AG04450 (cell line): ENCODE data around the gene KIAA1614. TPM values are rescaled to one million over a fixed set of nuclear protein-coding genes. Genes with fewer than 3 reads are reported as not detected.

Experiments used
- CTCF ChIA-PET: fragments of 300-600, 350-600 bp; formaldehyde crosslinking; extraction: SDS; loops from one replicate; lab custom pipeline; 2022; ENCODE audit warnings: antibody characterized with exemption, inconsistent platforms; lab: Charles Lee
- POLR2A ChIA-PET: fragments of 350-600 bp; formaldehyde crosslinking; extraction: SDS; loops from one replicate; lab custom pipeline; 2021; ENCODE audit warnings: antibody characterized with exemption, inconsistent platforms; lab: Yijun Ruan, JAX
- DNase-seq: peaks from one replicate; pipeline ENCODE4 v3.0.0-alpha.2; 2011; ENCODE audit warnings: low read depth, low spot score
- H3K27ac ChIP-seq: one replicate; pipeline ENCODE4 v1.5.1; 2012; ENCODE audit warnings: low read depth, low read length, control low read depth
- H3K27me3 ChIP-seq: one replicate; pipeline ENCODE4 v1.6.0; 2012; ENCODE audit warnings: low read length; ENCODE audit not compliant: control insufficient read depth, insufficient read depth
- H3K4me3 ChIP-seq: 2 replicates; pipeline ENCODE4 v1.5.1; 2011; ENCODE audit warnings: mild to moderate bottlenecking, low read depth, low read length, control low read depth
- H3K9me3 ChIP-seq: 2 replicates; pipeline ENCODE4 v1.5.1; 2012; ENCODE audit warnings: low read length; ENCODE audit not compliant: control insufficient read depth, insufficient read depth
- CTCF ChIP-seq: IDR thresholded peaks from 2 replicates; pipeline ENCODE4 v1.5.1; 2011; ENCODE audit warnings: low read depth, low read length, control low read depth, inconsistent platforms
- polyA plus RNA-seq: library from polyadenylated mRNA; depleted of rRNA; stranded (reverse); fragments of >200 nt; gene quantifications from 2 replicates; pipeline ENCODE4 v1.2.3, GENCODE V29; 2011

KIAA1614 gene
- polyA plus RNA-seq, 1 experiment, result 4.0 TPM

- ChIA-PET POLR2A (no interaction called here), CTCF (no interaction called here)
- Histone ChIP-seq H3K9me3 (no peaks in the 10 kb centered on the region), H3K27me3 (no peaks in the 10 kb centered on the region), H3K4me3 (no peak overlapping the region), H3K27ac (no peak overlapping the region)
- no peak for TF ChIP-seq CTCF
- no peak for DNase-seq
Observed at GRCh38 chr1:180916771-180917170, 4.1 kb downstream of the KIAA1614 start.

- DNase-seq, result no peak
- Histone ChIP-seq H3K9me3 (no peaks in the 10 kb centered on the region), H3K4me3 (no peak overlapping the region), H3K27me3 (no peaks in the 10 kb centered on the region), H3K27ac (no peak overlapping the region)
- TF ChIP-seq CTCF, result no peak
- CTCF ChIA-PET, result no interaction called here
- POLR2A ChIA-PET, result no interaction called here
Observed at GRCh38 chr1:180917306-180918065, 4.8 kb downstream of the KIAA1614 start.

GRCh38 chr1:180918519-180918918 is 5.8 kb downstream of the KIAA1614 start:
- H3K27me3 ChIP-seq, result no peaks in the 10 kb centered on the region
- no peaks in the 10 kb centered on the region for H3K9me3 ChIP-seq
- H3K27ac ChIP-seq, result no peak overlapping the region
- CTCF ChIA-PET, result no interaction called here
- DNase-seq, result no peak
- POLR2A ChIA-PET, result no interaction called here
- no peak for TF ChIP-seq CTCF
- H3K4me3 ChIP-seq, result no peak overlapping the region

DNA sequence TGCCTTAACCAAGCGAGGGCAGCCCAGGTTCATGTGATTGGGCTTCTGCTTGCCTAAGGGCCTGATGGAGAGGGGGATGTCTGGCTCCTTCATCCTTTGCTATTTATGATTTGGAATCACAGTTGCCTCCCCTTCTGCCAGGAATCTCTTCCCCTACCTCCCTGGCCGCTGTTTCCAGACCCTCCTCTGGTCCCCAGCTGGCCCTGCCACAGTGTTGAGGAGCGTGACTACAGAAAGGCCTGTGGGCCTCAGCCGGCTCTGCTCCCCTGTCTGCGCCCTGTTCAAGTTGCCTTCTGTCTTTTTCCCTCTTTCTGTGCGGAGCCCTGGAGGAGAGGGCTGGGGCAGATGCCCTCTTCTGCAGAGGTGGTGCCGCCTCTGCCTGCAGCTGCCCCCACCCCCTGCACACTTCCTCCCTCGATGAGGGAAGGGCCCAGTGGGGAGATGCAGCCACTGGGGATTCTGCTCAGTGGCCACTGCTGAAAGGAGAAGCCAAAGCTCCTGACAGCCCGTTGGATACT is 6.5 kb downstream of the KIAA1614 start:
- no peaks in the 10 kb centered on the region for H3K27me3 ChIP-seq
- no peak for TF ChIP-seq CTCF
- no peaks in the 10 kb centered on the region for H3K9me3 ChIP-seq
- POLR2A ChIA-PET, result no interaction called here
- DNase-seq, result no peak
- H3K27ac ChIP-seq, result no peak overlapping the region
- CTCF ChIA-PET, result no interaction called here
- H3K4me3 ChIP-seq, result no peak overlapping the region

DNA sequence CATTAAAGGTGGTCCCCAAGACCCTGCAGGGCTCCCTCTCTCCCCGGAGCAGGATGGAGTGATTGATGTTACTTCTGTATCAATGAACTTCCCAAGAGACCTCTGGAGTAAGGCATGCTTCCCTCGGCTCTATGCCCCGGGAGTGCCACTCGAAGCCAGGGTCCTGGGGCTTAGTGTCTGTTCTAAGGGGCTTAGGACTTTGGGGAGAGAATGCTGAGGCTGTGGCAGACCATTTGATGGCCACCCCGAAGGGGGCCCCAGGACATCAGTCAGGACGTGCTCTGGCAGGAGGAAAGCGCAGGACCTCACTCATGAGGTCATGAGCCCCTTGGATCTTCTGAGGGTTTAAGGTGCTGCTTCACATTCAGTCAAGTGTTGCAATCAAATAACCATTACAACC is 7.5 kb downstream of the KIAA1614 start:
- POLR2A ChIA-PET, result no interaction called here
- H3K4me3 ChIP-seq, result no peak overlapping the region
- H3K9me3 ChIP-seq, result no peaks in the 10 kb centered on the region
- H3K27me3 ChIP-seq, result no peaks in the 10 kb centered on the region
- no peak for DNase-seq
- H3K27ac ChIP-seq, result no peak overlapping the region
- CTCF ChIA-PET, result interaction anchor here (0.7 kb wide), 2 partner anchors 43 to 280 kb away, joined by 3 to 8 read pairs; no protein-coding TSS in a partner anchor
- TF ChIP-seq CTCF, result no peak
